ENCODE data around the gene FOXP1. TPM values are rescaled to one million over a fixed set of nuclear protein-coding genes. Genes with fewer than 3 reads are reported as not detected.
A peak's percentile ranks its signal among the peaks of the same experiment; 100 is the strongest.

Gene FOXP1
- total RNA-seq, 1 donor from 2014 or later = 128 TPM

DNA sequence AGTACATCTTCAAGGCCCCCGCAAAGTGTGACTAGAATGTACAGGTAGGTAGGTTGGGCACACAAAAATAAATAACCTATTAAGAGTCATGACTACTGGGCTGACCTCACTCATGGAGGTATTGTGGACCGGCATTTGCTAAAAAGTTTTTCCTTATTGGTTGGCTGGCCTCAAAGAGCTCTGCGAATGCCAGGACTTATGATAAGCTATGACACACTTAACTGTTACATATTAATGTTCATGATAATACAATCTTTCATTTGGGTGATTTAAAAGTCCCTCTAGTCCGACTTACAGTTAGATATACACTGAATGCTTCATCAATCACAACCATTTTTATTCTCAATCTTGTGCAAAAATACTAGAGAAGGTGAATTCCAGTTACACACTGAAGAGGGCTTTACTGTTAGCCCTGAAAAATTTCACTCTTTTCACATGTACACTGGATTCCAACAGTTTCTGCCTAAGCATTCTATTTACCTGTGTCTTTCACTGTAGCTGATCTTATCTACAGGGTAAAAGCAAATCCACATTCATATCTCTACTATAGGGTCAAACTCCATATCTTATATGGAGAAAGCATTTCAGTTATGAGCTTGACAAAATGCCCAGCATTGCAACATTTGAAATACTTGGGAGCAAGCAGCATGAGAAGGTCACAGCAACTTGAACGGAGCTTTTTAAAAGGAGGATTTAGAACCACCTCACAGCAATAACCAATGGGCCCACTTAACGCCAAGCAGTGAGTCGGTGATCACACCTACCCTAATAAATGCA lies 329.1 kb downstream of the FOXP1 start:
- H3K9me3 ChIP-seq = no peaks in the 10 kb centered on the region
- peaks cover 18% of the 10 kb centered on the region for H3K4me1 ChIP-seq
- intact Hi-C loops (cut with DNase I) = no loop called here
- TF ChIP-seq POLR2A (IDR thresholded peaks at IDR 0.05) = no peak
- TF ChIP-seq POLR2AphosphoS5 (IDR thresholded peaks at IDR 0.05; ENCODE audit: insufficient read depth in 1 of 2, low read depth in 1 of 2) = no peak
- TF ChIP-seq, protein P1, sequence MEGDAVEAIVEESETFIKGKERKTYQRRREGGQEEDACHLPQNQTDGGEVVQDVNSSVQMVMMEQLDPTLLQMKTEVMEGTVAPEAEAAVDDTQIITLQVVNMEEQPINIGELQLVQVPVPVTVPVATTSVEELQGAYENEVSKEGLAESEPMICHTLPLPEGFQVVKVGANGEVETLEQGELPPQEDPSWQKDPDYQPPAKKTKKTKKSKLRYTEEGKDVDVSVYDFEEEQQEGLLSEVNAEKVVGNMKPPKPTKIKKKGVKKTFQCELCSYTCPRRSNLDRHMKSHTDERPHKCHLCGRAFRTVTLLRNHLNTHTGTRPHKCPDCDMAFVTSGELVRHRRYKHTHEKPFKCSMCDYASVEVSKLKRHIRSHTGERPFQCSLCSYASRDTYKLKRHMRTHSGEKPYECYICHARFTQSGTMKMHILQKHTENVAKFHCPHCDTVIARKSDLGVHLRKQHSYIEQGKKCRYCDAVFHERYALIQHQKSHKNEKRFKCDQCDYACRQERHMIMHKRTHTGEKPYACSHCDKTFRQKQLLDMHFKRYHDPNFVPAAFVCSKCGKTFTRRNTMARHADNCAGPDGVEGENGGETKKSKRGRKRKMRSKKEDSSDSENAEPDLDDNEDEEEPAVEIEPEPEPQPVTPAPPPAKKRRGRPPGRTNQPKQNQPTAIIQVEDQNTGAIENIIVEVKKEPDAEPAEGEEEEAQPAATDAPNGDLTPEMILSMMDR (IDR thresholded peaks at IDR 0.05) = no peak
- H3K27me3 ChIP-seq = no peaks in the 10 kb centered on the region
- no peak for DNase-seq (ENCODE audit: extremely low spot score in 2 of 2)
- no peaks in the 10 kb centered on the region for H3K36me3 ChIP-seq
- no peak overlapping the region for H3K4me3 ChIP-seq
- H3K27ac ChIP-seq = no peak overlapping the region

GRCh38 chr3:71253169-71253568 lies 330.4 kb downstream of the FOXP1 start:
- Histone ChIP-seq H3K27me3 (no peaks in the 10 kb centered on the region), H3K36me3 (no peaks in the 10 kb centered on the region), H3K4me1 (peaks cover 16% of the 10 kb centered on the region), H3K9me3 (no peaks in the 10 kb centered on the region), H3K27ac (no peak overlapping the region), H3K4me3 (no peak overlapping the region)
- intact Hi-C loops (cut with DNase I) = no loop called here
- TF ChIP-seq POLR2A (IDR thresholded peaks at IDR 0.05) (no peak), POLR2AphosphoS5 (IDR thresholded peaks at IDR 0.05; ENCODE audit: insufficient read depth in 1 of 2, low read depth in 1 of 2) (no peak)
- TF ChIP-seq, protein P1 (IDR thresholded peaks at IDR 0.05) = no peak
- DNase-seq (ENCODE audit: extremely low spot score in 2 of 2) = no peak

DNA sequence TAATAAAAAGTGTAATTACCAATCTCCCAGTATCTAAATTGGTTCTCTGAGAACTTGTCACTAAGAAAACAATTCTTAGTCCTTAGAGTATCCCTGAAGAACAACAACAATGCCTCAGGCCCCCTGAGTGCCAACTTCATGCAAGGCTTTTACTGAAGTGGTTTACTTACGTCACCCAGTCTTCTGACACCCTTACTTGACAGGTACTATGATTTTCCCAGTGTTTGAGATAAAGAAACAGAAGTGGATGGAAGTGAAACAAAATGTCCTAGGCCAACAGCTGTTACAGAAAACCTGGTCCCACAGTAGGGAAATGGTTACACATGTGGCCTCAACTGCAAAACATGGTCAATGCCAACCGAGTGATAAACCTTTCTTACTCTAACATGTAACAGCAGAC lies 331.1 kb downstream of the FOXP1 start:
- peaks cover 16% of the 10 kb centered on the region for H3K4me1 ChIP-seq
- H3K36me3 ChIP-seq = no peaks in the 10 kb centered on the region
- no peaks in the 10 kb centered on the region for H3K9me3 ChIP-seq
- H3K27ac ChIP-seq = no peak overlapping the region
- intact Hi-C loops (cut with DNase I) = no loop called here
- H3K27me3 ChIP-seq = no peaks in the 10 kb centered on the region
- H3K4me3 ChIP-seq = no peak overlapping the region
- no peak for DNase-seq (ENCODE audit: extremely low spot score in 2 of 2)
- TF ChIP-seq, protein P1 (IDR thresholded peaks at IDR 0.05) = no peak
- TF ChIP-seq POLR2AphosphoS5 (IDR thresholded peaks at IDR 0.05; ENCODE audit: insufficient read depth in 1 of 2, low read depth in 1 of 2) (no peak), POLR2A (IDR thresholded peaks at IDR 0.05) (no peak)

GRCh38 chr3:71251156-71251775 lies 332.3 kb downstream of the FOXP1 start:
- Histone ChIP-seq H3K36me3 (no peaks in the 10 kb centered on the region), H3K4me1 (peaks cover 16% of the 10 kb centered on the region), H3K4me3 (no peak overlapping the region), H3K27me3 (no peaks in the 10 kb centered on the region), H3K27ac (no peak overlapping the region), H3K9me3 (no peaks in the 10 kb centered on the region)
- intact Hi-C loops (cut with DNase I) = no loop called here
- no peak for TF ChIP-seq POLR2A (IDR thresholded peaks at IDR 0.05)
- DNase-seq (ENCODE audit: extremely low spot score in 2 of 2) = peak in 1 of 2 donors; percentile 25

- Histone ChIP-seq H3K4me1 (peaks cover 24% of the 10 kb centered on the region), H3K27ac (no peak overlapping the region), H3K27me3 (no peaks in the 10 kb centered on the region), H3K9me3 (no peaks in the 10 kb centered on the region), H3K4me3 (no peak overlapping the region), H3K36me3 (no peaks in the 10 kb centered on the region)
- TF ChIP-seq, protein P1 (IDR thresholded peaks at IDR 0.05) = no peak
- no peak for TF ChIP-seq POLR2A (IDR thresholded peaks at IDR 0.05)
- no peak for TF ChIP-seq POLR2AphosphoS5 (IDR thresholded peaks at IDR 0.05; ENCODE audit: insufficient read depth in 1 of 2, low read depth in 1 of 2)
- DNase-seq (ENCODE audit: extremely low spot score in 2 of 2) = peak in 1 of 2 donors; percentile 34
- intact Hi-C loops (cut with DNase I) = no loop called here
Measured at GRCh38 chr3:71250026-71250425, 333.5 kb downstream of the FOXP1 start.
